Left forelimb (tissue), 1 donor: Measurements from ENCODE around the gene USP6NL.

Experiments
- DNase-seq: peaks from one replicate; pipeline ENCODE4 v3.0.0-alpha.2; 2018; ENCODE audit warnings: low spot score

USP6NL gene

GRCh38 chr10:11478807-11479206 lies 132.6 kb downstream of the USP6NL start:
- no peak for DNase-seq

- DNase-seq, result no peak
Observed at GRCh38 chr10:11475831-11476434, 135.5 kb downstream of the USP6NL start.

GRCh38 chr10:11473128-11473760 lies 138.2 kb downstream of the USP6NL start:
- no peak for DNase-seq

GRCh38 chr10:11472158-11472753 lies 139.2 kb downstream of the USP6NL start:
- no peak for DNase-seq

DNA sequence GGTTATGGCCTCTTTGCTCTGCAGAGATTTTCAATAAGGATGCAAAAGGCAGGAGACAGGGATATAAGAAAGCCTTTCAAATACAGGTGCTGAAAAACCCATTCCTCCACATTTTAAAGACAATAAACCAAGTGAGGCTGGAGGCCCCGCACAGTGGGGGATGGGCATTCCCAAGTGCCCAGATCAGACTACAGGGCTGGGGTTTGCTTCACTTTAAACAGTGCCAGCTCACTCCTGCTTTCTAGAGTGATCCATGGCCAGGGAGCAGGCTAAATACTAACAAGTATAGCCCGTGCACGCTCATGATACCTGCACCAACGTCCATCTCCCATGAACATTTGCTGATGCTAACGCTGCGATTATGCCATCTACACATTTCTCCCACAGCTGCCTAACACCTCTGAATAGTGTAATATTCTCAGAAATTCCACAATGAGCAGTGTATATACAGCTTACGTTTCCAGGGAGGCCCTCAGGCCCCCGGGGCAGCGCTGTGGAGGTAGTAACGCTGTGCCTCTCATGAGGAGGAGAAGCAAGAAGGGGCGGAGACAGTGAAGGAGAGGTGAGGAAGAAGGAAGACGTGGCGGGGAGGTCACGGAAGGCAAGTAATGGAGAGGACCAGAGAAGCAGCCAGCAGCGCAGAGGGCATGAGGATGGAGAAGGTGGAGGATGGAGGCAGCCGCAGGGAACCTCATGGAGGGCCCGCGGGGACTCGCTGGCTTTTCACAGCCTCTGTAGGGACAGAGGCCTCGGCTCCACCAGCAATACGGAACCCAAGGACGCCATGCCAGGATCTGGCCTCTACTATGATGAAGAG lies 141.7 kb downstream of the USP6NL start:
- no peak for DNase-seq

DNA sequence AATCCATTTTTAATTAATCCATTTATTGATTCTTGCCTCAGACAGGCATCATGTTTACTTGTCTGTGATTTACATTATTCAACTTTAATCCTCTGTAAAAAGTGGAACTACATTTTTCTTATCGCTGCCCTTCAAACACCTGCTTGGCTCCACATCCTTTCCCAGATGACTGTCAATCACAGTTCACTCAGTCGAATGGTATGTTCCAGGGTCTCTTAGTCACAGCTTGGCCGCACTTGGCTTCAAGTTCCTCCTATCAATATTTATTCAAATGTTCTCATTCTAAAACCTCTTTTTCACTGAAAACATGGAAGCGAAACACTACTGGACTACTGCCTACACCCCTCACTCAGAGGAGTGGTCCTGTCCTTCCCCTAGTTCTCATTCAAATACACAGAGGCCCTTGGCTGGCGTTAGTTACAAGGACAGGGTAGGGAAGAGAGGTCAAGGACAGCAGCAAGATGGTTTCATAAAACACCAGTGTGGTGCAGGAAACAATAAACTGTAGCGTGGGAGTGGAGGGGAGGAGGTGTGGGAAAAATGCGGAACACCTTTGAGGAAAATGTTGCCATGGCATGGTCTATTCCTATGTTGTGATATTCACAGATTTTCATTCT lies 143.2 kb downstream of the USP6NL start:
- DNase-seq, result no peak

DNA sequence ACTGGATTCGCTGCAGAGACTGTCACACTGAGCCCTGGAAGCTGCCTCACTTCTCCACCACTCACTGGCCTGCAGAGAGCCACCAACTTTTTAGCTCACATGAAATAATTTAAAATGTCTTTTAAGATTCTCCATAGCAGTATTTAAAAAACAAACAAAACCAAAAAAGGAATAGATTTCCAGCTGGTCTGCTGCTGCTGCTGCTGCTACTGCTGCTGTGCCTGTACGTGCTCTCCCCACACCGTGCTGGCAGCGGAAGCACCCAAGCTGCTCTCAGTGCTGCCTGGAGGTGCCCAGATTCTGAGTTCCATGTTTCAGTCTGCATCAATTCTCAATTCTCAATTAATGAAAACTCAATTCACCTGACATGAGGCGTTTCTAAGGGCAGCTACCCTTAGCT lies 146.0 kb downstream of the USP6NL start:
- no peak for DNase-seq

DNA sequence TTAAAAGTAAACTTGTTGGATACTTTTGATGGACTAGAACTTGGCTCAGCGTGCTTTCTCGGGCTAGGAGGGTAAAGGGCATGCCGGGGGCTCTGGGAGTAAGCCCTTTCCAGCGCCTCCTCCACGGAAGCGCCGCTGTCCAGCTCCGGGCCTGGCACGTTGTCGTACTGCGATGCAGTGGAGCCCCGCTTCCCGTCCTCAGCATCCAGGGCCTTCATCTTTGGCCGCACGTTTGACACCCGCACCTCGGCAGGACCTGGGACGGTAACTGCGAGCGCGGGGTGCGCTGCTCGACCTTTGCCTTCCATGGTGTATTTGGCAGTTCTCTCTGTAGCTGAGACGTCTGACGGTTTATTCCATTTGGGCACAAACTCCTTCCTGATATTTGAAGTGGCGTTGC lies 148.3 kb downstream of the USP6NL start:
- DNase-seq, result no peak

- DNase-seq, result no peak
Observed at GRCh38 chr10:11462071-11462470, 149.4 kb downstream of the USP6NL start.

DNA sequence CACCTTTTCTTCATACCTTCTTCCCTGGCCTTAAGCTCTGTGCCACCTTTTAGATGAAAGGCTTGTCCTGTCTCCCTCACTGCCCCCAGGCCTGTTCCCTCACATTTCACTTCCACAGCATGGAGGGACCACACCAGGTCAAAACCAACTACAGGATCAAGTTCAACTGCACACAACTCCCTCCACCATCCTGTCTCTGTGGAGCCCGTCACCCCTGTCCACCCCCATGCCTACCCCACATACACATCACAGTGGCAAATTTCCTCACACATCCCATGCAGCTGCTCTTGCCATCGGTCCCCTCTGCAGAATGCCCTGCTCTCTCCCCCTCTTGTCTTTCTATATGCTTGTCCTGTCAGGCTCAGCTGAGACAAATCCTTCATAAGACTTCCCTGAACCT lies 154.1 kb downstream of the USP6NL start:
- DNase-seq, result no peak

- no peak for DNase-seq
Observed at GRCh38 chr10:11454958-11455566, 156.4 kb downstream of the USP6NL start.

GRCh38 chr10:11454160-11454559 lies 157.3 kb downstream of the USP6NL start:
- no peak for DNase-seq

DNA sequence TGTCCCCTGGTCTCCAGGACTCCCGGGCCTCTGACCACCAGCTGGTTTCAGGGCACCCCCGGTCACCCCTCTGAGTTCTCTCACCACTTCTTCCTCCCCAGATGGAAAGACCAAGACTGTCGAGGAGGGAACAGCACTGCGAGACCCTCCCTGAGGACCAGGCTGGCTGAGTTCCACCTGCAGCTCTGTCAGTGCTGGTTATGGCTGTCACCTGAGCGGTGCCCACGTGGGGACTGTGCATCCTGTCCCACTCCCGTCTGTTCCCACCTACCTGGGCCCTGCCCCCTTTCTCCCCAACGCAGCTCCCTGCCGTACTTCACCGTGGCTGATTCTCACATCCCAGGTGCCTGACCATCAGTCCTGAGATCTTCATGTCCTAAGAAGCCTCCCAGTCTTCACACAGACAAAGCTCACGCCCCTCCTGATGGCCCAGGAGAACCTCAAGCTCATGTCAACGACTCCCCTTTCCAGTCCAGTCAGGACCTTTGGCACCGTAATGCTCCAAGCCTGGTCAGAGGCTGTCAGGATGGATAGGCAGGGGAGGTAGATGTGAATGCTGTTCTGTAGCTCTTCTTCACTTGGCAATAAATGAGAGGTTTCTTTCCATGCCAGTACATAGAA lies 159.7 kb downstream of the USP6NL start:
- no peak for DNase-seq

- DNase-seq, result no peak
Observed at GRCh38 chr10:11450427-11450826, 161.0 kb downstream of the USP6NL start.

GRCh38 chr10:11449761-11450160 lies 161.7 kb downstream of the USP6NL start:
- peak; percentile 25 for DNase-seq

- DNase-seq, result peak; percentile 17
Observed at GRCh38 chr10:11448545-11449244, 162.8 kb downstream of the USP6NL start.

DNA sequence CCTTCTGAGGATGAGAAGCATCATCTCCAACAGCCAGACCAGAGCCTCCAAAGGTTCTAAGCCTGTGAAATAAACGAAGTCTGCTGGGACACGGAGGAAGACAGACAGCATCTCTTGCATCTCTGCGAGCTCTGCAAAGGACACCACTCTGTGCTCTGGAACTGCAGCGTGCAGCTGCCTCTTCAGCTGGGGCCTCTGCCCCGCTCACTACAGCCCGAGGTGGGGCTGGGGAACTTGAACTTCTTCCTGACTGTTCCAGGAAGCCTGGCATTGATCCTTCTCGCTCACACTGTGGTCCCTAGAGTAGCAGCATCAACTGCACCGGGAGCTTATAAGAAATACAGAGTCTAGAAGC lies 163.3 kb downstream of the USP6NL start:
- DNase-seq, result no peak

DNA sequence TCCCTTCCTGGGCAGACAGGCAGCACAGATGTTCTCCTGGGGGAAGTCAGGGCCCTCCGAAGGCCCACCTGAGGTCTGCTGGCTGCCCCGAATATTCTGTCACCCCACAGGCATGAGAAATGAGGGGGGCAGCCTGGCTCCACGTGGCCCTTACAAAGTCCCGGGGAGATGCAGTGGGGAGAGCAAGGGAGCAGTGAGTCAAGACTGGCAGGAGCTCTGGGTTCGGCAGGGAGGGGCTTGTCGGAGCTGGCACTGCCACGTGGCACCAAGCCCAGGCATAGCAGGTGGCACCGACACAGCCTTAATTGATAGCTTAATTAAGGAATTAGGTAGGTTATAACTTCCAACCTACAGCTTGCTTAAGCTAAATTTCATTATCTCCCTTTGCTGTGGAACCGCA lies 163.9 kb downstream of the USP6NL start:
- peak; percentile 58 for DNase-seq

- DNase-seq, result peak; percentile 50
Observed at GRCh38 chr10:11446864-11447263, 164.6 kb downstream of the USP6NL start.

- DNase-seq, result peak; percentile 30
Observed at GRCh38 chr10:11446133-11446532, 165.3 kb downstream of the USP6NL start.
